ENCODE measurements around the gene HOXA5. TPM values are rescaled to one million over a fixed set of nuclear protein-coding genes. Genes with fewer than 3 reads are reported as not detected.

Gene HOXA5
- total RNA-seq, 1 experiment from 2014 or later: 7.5 TPM

DNA sequence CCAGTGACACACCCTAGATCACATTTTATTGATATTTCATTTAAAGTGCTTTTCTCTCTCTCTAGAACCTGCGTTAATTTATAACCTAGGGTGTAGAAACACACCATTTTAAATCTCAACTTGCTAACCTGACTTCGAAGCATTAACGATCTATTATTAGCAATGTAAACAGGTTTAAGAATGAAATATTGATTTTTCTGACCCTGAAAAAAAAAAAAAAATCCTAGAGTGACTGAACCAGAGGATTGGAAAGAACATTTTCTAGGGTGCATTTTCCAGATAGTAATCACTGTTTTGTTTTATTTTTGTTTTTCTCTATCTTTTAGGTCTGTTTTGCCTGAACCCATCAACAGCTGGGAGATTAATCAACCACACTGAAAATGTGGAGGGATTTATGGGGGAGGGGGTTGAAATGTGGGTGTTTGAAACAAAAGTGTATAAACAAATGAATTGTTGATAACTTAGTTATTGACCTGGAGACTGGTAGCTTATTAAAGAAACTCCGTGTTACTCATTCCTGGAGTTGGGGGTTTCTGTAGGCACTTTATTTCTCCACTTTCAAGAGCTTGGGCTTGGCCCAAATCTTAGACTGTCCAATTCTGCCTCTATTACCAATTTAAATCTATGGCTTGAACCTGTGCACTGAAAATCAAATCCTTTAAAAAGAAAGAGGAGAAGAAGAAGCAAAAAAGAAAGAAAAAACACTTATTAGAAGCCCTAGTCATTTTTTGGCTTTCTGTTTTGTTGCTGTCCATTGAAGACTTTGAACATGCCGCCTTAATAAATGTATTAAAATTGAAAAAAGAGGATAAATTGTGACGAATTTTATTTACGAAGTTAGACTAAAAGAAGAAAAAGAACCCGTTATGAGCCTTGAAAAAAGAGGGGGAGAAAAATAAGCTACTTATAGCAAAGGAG lies 43.8 kb downstream of the HOXA5 start:
- no peak for DNase-seq (ENCODE audit: extremely low read depth, low read depth)

DNA sequence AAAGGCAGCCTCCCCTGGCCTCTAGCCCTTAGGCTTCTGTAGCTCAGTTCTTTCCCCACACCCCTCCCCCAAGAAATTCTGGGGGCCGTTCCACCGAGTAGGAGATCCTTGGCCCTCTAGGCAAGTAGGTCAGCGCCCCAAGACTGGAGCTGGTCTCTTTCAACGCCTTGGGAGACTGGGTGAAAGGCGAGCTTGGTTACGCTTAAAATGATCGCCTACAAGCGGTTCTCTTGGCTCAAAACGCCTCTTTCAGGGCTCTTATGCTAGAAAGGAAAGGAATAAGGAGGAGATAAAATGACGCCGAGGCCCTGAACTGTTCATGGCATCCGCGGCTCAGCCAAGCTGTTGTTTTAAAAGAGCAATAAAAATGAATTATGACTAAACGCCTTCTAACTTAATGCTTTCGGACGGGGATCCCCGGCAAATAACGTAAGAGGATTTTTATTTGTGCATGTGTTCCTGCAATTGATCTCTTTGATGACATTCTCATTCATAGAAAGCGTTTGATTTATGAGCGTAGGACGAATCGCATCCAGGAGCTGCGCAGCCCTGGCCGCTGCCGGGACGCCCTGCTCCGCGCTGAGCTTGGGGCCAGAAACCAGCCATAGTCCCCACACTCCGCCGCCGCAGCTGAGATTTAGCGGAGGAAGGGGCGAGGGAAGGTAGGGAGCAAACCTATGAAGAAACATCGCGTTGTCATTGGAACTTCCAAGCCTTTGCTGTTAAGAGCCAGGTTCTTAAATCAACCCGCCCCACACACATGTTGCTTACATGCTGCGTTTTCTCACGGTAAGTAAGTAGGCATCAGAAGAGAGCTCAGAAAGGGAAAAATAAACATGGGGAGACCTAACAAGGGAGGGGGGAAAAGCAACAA lies 44.7 kb downstream of the HOXA5 start:
- DNase-seq (ENCODE audit: extremely low read depth, low read depth): no peak

DNA sequence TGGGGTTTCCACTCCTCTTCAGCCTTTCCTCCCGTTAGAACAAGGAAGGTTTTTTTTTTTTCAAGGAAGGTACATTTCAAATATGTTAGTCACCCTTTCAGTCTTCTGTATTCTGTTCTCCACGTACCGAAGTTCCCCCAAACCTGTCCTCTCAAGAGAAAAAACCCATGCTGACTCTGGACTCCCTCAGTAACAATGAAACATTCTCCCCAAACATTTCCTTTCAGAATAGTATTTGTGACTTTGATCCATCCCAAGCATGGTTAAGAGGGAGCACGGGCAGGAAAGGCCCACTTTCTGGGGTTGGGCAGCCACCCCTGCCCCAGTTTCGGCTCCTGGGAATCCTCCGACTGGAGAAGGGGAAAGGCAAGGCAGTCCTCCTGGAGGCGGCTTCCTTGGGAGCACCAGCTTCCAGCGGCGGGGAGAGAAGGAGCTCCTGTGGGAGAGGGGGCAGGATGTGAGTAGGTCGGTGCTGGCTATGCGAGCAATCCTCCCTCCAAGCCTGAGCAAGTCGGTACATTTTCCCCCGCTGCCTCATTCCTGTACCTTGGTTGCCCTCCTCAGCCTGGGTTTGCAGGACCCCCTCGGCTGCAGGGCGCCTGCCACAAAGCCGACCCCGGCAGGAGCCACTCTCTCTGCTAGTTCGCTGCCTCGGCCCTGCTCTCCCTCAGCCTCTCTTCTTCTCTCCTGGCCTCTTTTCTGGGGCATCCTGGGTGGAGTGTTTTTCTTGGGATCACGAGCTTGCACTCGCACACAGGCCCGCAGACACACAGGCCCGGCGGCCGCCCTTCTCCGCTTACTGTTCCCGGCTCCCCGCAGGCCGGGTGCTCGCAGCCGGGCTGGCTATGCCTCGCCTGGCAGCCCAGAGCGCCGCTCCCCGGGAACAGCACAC lies 45.5 kb downstream of the HOXA5 start:
- DNase-seq (ENCODE audit: extremely low read depth, low read depth): no peak

DNA sequence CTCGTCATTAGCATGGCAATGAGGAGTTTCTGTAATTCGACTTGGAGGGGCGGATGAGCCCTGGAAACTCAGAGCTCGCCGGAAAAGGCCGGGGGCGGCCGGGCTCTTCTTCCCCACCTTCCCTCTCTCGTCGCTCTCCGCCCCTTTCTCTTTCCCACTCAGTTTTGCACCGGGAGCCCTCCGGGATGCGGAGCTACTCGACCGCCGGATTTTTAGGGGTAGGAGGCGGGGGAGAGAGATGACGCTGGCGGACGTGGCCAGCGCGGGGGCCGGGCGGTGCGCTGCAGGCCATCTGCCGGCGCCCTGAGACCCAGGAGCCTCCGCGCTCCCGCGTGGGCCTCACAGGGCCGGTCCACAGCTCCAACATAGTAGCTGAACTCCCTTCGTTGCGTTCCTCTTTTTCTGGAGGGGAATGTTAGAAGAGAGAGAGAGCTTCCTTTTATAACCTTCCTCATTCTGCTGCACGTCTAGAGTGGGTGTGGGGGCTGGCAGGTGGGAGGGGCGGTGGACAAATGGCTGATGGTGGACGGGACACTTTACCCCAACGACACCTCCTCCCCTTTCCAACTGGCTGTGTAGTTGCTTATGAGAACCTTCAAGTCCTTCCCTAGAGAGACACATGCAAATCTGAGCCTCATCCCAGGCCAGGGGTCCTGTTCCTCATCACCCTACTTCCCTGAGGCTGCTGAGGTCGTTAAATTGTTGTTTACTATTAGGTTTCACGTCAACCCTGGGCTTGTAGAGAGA lies 46.5 kb downstream of the HOXA5 start:
- DNase-seq (ENCODE audit: extremely low read depth, low read depth): no peak

DNA sequence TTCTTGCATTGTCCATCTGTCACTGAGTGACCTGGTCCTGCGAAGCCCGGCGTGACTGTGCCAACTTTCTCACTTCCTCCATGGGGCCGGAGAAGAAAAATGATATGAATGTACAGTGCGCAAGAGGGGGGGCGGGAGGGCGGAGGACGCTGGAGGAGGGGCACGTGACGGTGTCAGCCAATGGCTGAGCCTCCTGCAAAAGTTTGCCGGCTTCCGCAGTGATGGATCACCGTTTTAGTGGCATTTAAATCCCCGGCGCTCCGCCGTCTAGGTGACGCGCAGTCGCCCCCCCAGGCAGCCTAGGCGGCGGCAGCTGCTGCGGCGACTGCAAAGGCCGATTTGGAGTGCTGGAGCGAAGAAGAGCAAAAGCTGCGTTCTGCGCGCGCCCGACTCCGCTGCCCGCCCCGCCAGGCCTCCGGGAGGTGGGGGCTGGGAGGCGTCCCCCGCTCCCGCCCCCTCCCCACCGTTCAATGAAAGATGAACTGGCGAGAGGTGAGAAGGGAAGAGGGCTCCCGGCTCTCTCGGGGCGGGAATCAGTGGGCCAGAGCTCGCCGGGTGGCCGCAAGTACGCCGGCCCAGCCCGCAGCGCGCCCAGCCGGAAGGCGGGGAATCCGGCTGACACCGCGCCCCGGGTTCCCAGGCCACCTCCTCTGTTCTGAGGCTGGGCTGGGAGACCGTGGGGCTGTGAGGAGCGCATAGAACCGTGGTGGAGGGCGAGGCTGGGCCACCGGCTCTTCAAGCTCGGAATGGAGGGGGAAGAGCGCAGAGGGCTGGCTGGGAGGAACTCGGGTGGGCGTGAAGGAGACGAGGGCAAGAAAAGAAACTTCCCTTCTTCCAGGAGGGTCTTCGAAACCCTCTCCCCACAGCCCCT lies 47.3 kb downstream of the HOXA5 start, which contains the start of gene HOXA1:
HOXA1 (minus strand) TSS at position 104 of the 871 bp plus-strand sequence; CDS start at position 16, 88 bp downstream.
- no peak for DNase-seq (ENCODE audit: extremely low read depth, low read depth)

DNA sequence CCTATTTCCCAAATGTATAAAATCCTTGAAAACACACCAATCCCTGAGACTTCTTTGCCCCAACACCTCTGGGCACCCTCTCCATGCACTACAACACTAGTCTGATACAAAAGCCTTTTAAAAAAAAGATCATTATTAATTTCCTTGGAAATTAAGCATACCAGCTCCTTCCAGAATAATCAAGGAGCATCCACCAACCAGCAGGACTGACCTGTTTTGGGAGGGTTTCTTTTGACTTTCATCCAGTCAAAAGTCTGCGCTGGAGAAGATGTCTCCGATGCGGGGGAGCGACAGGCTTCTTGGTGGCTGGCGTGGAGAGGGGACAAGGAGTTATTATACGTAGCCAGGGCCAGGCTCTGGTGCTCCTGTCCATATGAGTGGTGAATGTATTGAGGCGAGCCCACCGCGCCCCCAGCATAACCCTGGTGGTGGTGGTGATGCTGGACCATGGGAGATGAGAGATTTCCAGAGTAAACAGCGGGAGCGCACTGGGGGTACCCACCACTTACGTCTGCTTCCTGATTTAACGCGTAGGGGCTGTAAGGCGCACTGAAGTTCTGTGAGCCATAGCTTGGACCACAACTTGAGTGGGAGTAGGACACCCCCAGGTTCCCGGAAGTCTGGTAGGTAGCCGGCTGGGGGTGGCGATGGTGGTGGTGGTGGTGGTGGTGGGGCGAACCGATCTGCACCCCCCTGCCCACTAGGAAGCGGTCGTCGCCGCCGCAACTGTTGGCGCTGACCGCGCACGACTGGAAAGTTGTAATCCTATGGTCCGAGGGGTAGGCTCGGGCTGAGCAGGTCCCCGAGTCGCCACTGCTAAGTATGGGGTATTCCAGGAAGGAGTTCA lies 48.2 kb downstream of the HOXA5 start:
- no peak for DNase-seq (ENCODE audit: extremely low read depth, low read depth)

DNA sequence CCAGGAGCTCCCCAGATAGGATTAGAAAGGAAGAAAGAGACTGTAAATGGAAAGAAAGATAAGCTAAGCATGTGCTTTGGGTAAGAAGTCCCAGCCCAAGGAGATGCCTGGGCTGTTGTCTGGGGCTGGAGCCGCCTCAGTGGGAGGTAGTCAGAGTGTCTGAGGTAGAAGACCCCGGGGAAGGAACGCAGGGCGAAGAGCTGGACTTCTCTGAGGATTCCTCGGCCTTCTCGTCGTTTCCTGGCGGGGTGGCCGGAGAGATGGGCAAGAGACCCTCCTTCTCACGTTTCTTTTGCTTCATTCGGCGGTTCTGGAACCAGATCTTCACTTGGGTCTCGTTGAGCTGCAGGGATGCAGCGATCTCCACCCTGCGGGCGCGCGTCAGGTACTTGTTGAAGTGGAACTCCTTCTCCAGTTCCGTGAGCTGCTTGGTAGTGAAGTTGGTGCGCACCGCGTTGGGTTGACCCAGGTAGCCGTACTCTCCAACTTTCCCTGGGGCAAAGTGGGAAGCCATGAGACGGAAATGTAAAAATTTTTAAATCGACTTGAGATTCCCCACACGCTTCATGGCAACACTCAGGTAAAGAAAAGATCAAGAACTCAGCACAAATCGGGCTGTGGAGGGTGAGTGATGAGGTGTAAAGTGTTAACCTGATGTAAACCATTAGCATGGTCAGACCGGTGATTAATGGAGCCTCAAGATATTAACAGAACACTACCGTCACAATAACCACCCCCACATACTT lies 49.0 kb downstream of the HOXA5 start:
- no peak for DNase-seq (ENCODE audit: extremely low read depth, low read depth)

DNA sequence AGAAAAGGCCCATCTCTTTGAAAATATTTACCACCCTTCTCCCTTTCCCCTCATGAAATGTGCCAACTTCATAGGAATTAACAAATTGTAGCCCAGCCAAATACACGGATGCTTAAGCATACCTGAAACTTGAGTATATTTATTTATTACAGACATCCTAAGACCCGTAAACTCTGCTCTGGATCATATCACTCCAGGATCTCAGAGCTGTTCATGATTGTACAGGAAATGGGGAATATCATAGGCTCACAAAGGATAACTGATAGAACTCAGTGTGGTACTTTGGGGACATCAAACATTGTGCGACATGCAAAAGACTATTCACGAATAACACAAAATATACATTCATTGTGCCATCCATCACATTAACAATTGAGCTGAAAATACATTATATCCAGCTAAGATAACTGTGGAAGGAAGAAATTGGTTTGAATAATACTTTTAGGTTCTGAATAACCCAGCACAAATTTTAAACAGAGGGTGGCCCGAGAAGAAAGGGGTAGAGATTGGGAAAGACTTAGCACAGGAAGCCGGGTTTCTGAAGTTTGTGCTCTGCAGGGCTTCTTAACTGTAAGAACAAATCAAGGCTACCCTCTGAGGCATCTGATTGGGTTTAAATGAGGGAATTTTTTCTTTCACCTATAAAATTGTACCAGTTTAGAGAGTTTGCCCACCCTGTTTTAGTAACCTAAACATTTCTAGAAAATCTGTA lies 50.1 kb downstream of the HOXA5 start:
- no peak for DNase-seq (ENCODE audit: extremely low read depth, low read depth)

DNA sequence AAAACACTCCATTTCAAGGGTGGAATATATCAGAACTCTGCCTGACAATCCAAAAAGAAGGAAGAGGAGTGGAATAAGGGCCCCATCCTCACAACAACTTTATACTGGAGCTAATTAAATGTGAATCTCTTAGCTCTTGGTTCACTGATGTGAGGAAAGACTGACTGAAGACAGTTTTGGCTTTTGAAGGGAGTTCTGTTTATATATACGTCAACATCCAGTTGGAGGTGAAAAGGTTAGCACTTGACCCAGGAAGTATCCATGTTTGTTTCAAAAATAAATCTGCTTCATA lies 50.7 kb downstream of the HOXA5 start:
- no peak for DNase-seq (ENCODE audit: extremely low read depth, low read depth)

DNA sequence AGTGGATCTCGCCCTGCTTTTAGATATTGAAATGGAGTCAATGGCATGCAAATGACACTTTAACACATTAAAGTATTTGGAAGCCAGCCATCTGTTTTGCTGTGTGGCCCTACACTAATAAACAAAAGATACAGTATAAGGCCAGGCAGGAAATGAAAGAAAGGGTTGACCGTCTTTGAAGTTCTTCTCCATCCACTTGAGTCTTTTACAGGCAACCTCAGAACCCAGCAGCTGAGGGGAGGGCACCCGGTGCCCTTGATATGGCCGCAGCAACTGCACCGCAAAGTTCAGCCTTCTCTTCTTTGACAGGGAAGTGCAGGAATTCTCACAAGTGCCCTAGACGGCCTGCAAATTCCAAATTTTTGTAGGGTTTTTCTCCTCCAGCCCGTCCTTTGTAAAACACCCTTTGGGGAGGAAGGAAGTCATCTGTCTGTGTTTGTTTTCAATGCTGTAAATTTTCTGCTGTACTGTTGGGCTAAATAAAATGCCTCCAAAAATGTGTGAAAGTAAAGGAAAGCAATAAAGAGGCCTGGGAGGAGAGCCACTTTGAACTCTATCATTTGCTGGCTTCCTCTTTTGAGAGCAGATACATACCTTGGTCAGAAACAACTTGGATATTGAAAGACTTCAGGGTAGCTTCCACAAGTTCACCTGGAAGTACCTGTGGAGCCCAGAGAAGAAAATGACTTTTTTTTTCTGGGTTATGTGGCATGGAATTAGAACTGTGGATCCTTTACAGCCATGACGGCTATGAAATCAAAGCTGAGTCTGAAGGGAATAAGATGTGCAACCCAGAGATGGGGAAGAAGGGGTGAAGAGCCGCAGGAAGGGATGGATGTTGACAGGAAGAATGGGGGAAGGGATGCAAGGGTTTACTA lies 51.3 kb downstream of the HOXA5 start:
- no peak for DNase-seq (ENCODE audit: extremely low read depth, low read depth)

DNA sequence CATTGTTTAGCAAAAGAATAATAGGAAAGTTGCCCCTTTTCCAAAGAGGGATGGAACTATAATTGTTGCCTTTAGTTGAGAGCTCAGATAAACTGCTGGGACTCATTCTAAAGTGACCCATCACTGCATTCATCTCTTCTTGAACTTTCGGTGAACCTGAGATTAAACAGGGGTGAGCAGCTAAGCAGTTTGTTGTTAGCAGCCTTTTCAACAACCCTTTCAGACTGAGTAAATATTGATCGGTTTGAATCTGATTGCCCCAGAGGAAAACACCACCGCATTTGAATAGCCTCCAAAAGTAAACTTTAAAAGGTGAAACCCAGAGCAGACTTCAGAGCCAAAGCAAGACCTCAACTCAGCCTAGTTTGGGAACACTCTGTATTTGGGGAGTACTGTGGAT lies 52.4 kb downstream of the HOXA5 start:
- no peak for DNase-seq (ENCODE audit: extremely low read depth, low read depth)

Small RNAs within 50 kb of the gene (small RNA-seq; reads per million reads assigned to genes)
- gene AC004080.5 (0 reads per million in 2 experiments), gene RF01977 (0 reads per million in 2 experiments), gene RF02140 (0 reads per million in 2 experiments), gene RF02141 (0 reads per million in 2 experiments)

Other genes starting within 250 kb of the HOXA5 start
- gene HOXA1, start 47.7 kb downstream of the HOXA5 start, total RNA-seq (2014; rRNA removed; shearing (Covaris generic)): 0.87 TPM in 1 of 2 replicates, not detected in the other
- gene HOXA2, start 41.0 kb downstream of the HOXA5 start, total RNA-seq (2014; rRNA removed; shearing (Covaris generic)): 1.8 and 3.0 TPM in 2 replicates
- gene HOXA4, start 12.9 kb downstream of the HOXA5 start, total RNA-seq (2014; rRNA removed; shearing (Covaris generic)): 0.57 and 0.61 TPM in 2 replicates
- 6.7 and 8.3 TPM in 2 replicates for gene HOXA6, start 4.1 kb upstream of the HOXA5 start, total RNA-seq (2014; rRNA removed; shearing (Covaris generic))
- gene HOXA3, start 8.9 kb upstream of the HOXA5 start, total RNA-seq (2014; rRNA removed; shearing (Covaris generic)): 4.4 and 5.8 TPM in 2 replicates
- 3.8 and 4.1 TPM in 2 replicates for gene HOXA7, start 13.0 kb upstream of the HOXA5 start, total RNA-seq (2014; rRNA removed; shearing (Covaris generic))
- 5.1 and 7.8 TPM in 2 replicates for gene HOXA9, start 21.9 kb upstream of the HOXA5 start, total RNA-seq (2014; rRNA removed; shearing (Covaris generic))
- gene HOXA10, start 30.6 kb upstream of the HOXA5 start, total RNA-seq (2014; rRNA removed; shearing (Covaris generic)): 9.8 and 11.9 TPM in 2 replicates
- 6.7 and 7.1 TPM in 2 replicates for gene HOXA11, start 41.6 kb upstream of the HOXA5 start, total RNA-seq (2014; rRNA removed; shearing (Covaris generic))
- gene HOXA13, start 56.4 kb upstream of the HOXA5 start, total RNA-seq (2014; rRNA removed; shearing (Covaris generic)): 1.9 and 2.7 TPM in 2 replicates
- gene EVX1, start 99.1 kb upstream of the HOXA5 start, total RNA-seq (2014; rRNA removed; shearing (Covaris generic)): 0.12 TPM in 1 of 2 replicates, not detected in the other

All from NCI-H460 (cell line).